PC-9 (cell line): ENCODE results near the gene FANCM. TPM values are rescaled to one million over a fixed set of nuclear protein-coding genes. Genes with fewer than 3 reads are reported as not detected.

Source experiments
- BruUV-seq: library from RNA; stranded (reverse); fragments of 400-500 nt; replicated peaks from 2 replicates; lab custom pipeline; 2021; lab: Mats Ljungman, UMichigan
- CTCF ChIA-PET: fragments of 300-600 bp; sonication (Branson Sonifier 250); formaldehyde crosslinking; loops from one replicate; lab custom pipeline; 2022; ENCODE audit warnings: antibody characterized with exemption; lab: Charles Lee
- POLR2A ChIA-PET: fragments of 300-600 bp; sonication (Branson Sonifier 250); formaldehyde crosslinking; loops from one replicate; lab custom pipeline; 2022; ENCODE audit warnings: antibody characterized with exemption; ENCODE audit not compliant: unreplicated experiment; lab: Charles Lee
- DNase-seq, 2 experiments: peaks; one replicate each; pipeline versions ENCODE4 v3.0.0 to v3.0.0-alpha.2; 2015 to 2022; ENCODE audit warnings: mixed read lengths in 1 of 2
- H2AFZ ChIP-seq: fragments of 200-600 bp; sonication (generic); 2 replicates; pipeline ENCODE4 v1.8.1; 2017; ENCODE audit warnings: antibody characterized with exemption
- H3F3A ChIP-seq: fragments of 200-600 bp; sonication (generic); 2 replicates; pipeline ENCODE4 v1.8.1; 2017; ENCODE audit warnings: antibody characterized with exemption, mild to moderate bottlenecking, low read depth; ENCODE audit not compliant: insufficient read depth
- H3K27ac ChIP-seq: fragments of 200-600 bp; sonication (generic); 2 replicates; pipeline ENCODE4 v1.6.1; 2016; ENCODE audit warnings: mixed run types
- H3K27me3 ChIP-seq: fragments of 200-600 bp; sonication (generic); 2 replicates; pipeline ENCODE4 v1.6.1; 2016; ENCODE audit warnings: low read depth, mixed run types; ENCODE audit not compliant: insufficient read depth
- H3K36me3 ChIP-seq: fragments of 200-600 bp; sonication (generic); 2 replicates; pipeline ENCODE4 v1.6.1; 2016; ENCODE audit warnings: low read depth, mixed run types
- H3K4me1 ChIP-seq: fragments of 200-600 bp; sonication (generic); replicated peaks from 2 replicates; pipeline ENCODE4 v1.6.1; 2016; ENCODE audit warnings: mixed run types; ENCODE audit not compliant: insufficient read depth
- H3K4me2 ChIP-seq: fragments of 200-600 bp; sonication (generic); 2 replicates; pipeline ENCODE4 v1.6.1; 2017; ENCODE audit warnings: mixed run types
- H3K4me3 ChIP-seq: fragments of 200-600 bp; sonication (generic); 2 replicates; pipeline ENCODE4 v1.6.1; 2016; ENCODE audit warnings: mixed run types
- H3K79me2 ChIP-seq: fragments of 200-600 bp; sonication (generic); 2 replicates; pipeline ENCODE4 v1.6.1; 2017; ENCODE audit warnings: low read depth, mixed run types
- H3K9me2 ChIP-seq: fragments of 200-600 bp; sonication (generic); 2 replicates; pipeline ENCODE4 v1.8.1; 2017; ENCODE audit warnings: mild to moderate bottlenecking; ENCODE audit not compliant: insufficient read depth
- H3K9me3 ChIP-seq: fragments of 200-600 bp; sonication (generic); 2 replicates; pipeline ENCODE4 v1.8.1; 2016; ENCODE audit warnings: low read depth; ENCODE audit not compliant: insufficient read depth
- H4K20me1 ChIP-seq: fragments of 200-600 bp; sonication (generic); 2 replicates; pipeline ENCODE4 v1.8.1; 2017; ENCODE audit not compliant: insufficient read depth
- EZH2 ChIP-seq: fragments of 200-600 bp; sonication (generic); IDR thresholded peaks from 2 replicates; pipeline ENCODE4 v1.8.0; 2017; ENCODE audit warnings: antibody characterized with exemption, low read depth
- intact Hi-C: fragments of 100-400 bp; cut with micrococcal nuclease; formaldehyde crosslinking; loops from one replicate; pipeline ENCODE4 v1.10.0; 2022; ENCODE audit not compliant: unreplicated experiment
- total RNA-seq: library from RNA; stranded (reverse); gene quantifications from 2 replicates; pipeline ENCODE4 v1.2.3, GENCODE V29; 2021
- TF ChIP-seq, protein P1 (sequence below): fragments of 200-600 bp; sonication (generic); conservative IDR thresholded peaks from 2 replicates; pipeline ENCODE4 v1.6.1; 2017; ENCODE audit warnings: mixed run types, antibody characterized with exemption, mild to moderate bottlenecking, moderate library complexity

FANCM gene
- total RNA-seq, 1 experiment from 2014 or later, result 9.9 TPM

DNA sequence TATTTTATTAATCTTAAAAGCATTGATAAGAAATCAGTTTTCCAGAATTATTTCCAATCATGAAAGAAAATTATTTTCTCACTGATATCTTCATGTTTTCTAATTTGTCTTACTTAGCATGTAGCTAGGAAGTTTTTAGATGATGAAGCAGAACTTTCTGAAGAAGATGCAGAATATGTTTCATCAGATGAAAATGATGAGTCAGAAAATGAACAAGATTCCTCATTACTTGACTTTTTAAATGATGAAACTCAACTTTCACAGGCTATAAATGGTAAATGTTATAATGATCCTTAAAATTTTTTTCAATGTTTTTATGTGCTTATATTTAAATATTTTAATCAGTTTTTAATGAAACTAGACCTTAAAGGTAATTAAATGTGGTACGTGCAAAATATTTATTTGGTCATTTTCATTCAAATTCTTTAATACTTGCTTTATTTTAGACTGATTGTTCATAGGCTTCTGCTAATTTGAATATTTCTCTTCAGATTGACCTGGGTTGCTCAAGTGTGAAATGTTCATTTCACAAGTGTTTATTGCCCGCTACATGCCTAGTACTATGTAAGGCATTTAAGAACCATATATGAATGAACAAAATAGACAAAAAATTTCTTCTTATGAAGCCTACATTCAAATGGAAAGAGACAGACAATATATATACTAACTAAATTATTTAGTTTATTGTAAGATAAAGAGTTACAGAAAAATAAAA is 49.5 kb downstream of the FANCM start:
- H3K9me3 ChIP-seq, result no peaks in the 10 kb centered on the region
- H3K79me2 ChIP-seq, result no peaks in the 10 kb centered on the region
- no peak for DNase-seq
- no peak for TF ChIP-seq EZH2
- TF ChIP-seq, protein P1, sequence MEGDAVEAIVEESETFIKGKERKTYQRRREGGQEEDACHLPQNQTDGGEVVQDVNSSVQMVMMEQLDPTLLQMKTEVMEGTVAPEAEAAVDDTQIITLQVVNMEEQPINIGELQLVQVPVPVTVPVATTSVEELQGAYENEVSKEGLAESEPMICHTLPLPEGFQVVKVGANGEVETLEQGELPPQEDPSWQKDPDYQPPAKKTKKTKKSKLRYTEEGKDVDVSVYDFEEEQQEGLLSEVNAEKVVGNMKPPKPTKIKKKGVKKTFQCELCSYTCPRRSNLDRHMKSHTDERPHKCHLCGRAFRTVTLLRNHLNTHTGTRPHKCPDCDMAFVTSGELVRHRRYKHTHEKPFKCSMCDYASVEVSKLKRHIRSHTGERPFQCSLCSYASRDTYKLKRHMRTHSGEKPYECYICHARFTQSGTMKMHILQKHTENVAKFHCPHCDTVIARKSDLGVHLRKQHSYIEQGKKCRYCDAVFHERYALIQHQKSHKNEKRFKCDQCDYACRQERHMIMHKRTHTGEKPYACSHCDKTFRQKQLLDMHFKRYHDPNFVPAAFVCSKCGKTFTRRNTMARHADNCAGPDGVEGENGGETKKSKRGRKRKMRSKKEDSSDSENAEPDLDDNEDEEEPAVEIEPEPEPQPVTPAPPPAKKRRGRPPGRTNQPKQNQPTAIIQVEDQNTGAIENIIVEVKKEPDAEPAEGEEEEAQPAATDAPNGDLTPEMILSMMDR, result no peak
- H3K27ac ChIP-seq, result no peak overlapping the region
- H3K36me3 ChIP-seq, result 0 out of 2 replicates have a peak, but pooled peaks cover 4% of the 10 kb centered on the region
- POLR2A ChIA-PET, result no interaction called here
- CTCF ChIA-PET, result no interaction called here
- no peak overlapping the region for H3K4me3 ChIP-seq
- H3K4me2 ChIP-seq, result no peak overlapping the region
- no peaks in the 10 kb centered on the region for H3K9me2 ChIP-seq
- no peaks in the 10 kb centered on the region for H3K27me3 ChIP-seq
- H3F3A ChIP-seq, result no peaks in the 10 kb centered on the region
- intact Hi-C loops, result no loop called here
- H2AFZ ChIP-seq, result no peak overlapping the region
- no peaks in the 10 kb centered on the region for H4K20me1 ChIP-seq
- no peaks in the 10 kb centered on the region for H3K4me1 ChIP-seq
- BruUV-seq, result no TSS peak

DNA sequence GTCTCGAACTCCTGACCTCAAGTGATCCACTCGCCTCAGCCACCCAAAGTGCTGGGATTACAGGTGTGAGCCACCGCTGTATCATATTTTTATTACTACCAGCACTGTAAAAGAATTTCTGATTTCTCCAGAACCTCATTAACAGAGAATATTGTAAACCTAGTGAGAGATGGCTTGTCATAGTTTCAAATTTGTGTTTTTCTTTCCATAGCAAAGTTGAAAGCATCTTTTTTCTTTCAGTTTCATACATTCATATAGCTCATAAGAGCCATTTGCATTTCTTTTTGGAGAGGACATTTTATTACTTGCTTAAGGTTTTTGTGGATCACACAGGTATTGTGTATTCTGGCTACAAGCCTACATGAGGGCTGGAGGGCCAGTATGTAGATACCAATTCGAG is 59.2 kb downstream of the FANCM start:
- BruUV-seq, result no TSS peak
- Histone ChIP-seq H4K20me1 (no peaks in the 10 kb centered on the region), H3K4me2 (no peak overlapping the region), H3K79me2 (no peaks in the 10 kb centered on the region), H3K27ac (no peak overlapping the region), H3K9me3 (no peaks in the 10 kb centered on the region), H3K9me2 (no peaks in the 10 kb centered on the region), H2AFZ (no peak overlapping the region), H3K4me1 (no peaks in the 10 kb centered on the region), H3F3A (peaks cover 8% of the 10 kb centered on the region; the same call in 1 of the 2 replicates), H3K36me3 (no peaks in the 10 kb centered on the region), H3K4me3 (no peak overlapping the region), H3K27me3 (no peaks in the 10 kb centered on the region)
- ChIA-PET POLR2A (no interaction called here), CTCF (no interaction called here)
- intact Hi-C loops, result no loop called here
- DNase-seq, result no peak
- TF ChIP-seq, protein P1, result no peak
- no peak for TF ChIP-seq EZH2

DNA sequence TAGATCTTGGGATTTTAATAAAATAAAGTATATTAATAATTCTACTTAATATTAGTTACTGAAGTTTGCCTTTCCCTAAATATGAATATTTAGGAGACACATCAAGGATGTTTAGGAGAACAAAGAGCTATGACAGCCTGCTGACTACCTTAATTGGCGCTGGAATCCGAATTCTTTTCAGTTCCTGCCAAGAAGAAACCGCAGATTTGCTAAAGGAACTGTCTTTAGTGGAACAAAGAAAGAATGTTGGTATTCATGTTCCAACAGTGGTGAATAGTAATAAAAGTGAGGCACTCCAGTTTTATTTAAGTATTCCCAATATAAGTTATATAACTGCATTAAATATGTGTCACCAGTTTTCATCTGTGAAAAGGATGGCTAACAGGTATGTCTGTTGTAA is 62.8 kb downstream of the FANCM start:
- Histone ChIP-seq H3F3A (peaks cover 16% of the 10 kb centered on the region), H3K79me2 (no peaks in the 10 kb centered on the region), H3K9me3 (no peaks in the 10 kb centered on the region), H3K27ac (no peak overlapping the region), H3K36me3 (no peaks in the 10 kb centered on the region; the same call in 1 of the 2 replicates), H3K27me3 (no peaks in the 10 kb centered on the region), H3K4me2 (no peak overlapping the region), H4K20me1 (no peaks in the 10 kb centered on the region), H2AFZ (no peak overlapping the region), H3K4me1 (no peaks in the 10 kb centered on the region), H3K4me3 (no peak overlapping the region), H3K9me2 (no peaks in the 10 kb centered on the region)
- intact Hi-C loops, result no loop called here
- DNase-seq, result no peak
- TF ChIP-seq, protein P1, result no peak
- TF ChIP-seq EZH2, result no peak
- ChIA-PET POLR2A (no interaction called here), CTCF (no interaction called here)
- no TSS peak for BruUV-seq
